Uterus (tissue), 2 donors: ENCODE measurements around the gene PSMD4.

Experiments
- POLR2A ChIP-seq, 2 donors: fragments of 450-650 bp; IDR thresholded peaks; one replicate each; pipeline ENCODE4 v1.6.1; 2016; ENCODE audit warnings: antibody characterized with exemption in 2 of 2, mild to moderate bottlenecking in 1 of 2, moderate library complexity in 1 of 2
- TF ChIP-seq, protein P1 (sequence below), 4 experiments: fragments of 200-600 bp in 2 of 4; fragments of 450-650 bp in 2 of 4; sonication (generic) in 2 of 4; IDR thresholded peaks; one replicate each; pipeline ENCODE4 v1.5.1; 2016 to 2019; ENCODE audit warnings: antibody characterized with exemption in 4 of 4, mild to moderate bottlenecking in 2 of 4, moderate library complexity in 1 of 4

DNA sequence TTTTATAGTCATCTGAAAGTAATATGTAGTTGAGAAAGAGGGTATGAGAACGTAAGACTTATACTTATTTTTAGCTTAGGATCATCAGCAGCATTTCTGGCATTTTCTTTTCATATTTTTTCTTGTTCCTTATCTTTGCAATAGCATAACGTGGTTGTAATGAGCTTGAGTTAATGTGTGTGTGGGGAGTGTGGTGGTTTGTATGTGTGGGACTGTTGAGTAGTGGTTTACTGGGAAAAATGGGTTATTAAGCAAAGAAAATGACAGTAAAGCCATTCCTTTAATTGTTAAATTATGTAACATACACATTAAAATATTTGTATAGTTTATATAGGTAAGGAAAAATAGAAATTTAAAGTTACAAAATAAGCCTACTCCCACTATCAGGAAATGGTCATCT is 41.0 kb upstream of the PSMD4 start:
- TF ChIP-seq POLR2A (IDR thresholded peaks at IDR 0.05) = no peak
- TF ChIP-seq, protein P1, sequence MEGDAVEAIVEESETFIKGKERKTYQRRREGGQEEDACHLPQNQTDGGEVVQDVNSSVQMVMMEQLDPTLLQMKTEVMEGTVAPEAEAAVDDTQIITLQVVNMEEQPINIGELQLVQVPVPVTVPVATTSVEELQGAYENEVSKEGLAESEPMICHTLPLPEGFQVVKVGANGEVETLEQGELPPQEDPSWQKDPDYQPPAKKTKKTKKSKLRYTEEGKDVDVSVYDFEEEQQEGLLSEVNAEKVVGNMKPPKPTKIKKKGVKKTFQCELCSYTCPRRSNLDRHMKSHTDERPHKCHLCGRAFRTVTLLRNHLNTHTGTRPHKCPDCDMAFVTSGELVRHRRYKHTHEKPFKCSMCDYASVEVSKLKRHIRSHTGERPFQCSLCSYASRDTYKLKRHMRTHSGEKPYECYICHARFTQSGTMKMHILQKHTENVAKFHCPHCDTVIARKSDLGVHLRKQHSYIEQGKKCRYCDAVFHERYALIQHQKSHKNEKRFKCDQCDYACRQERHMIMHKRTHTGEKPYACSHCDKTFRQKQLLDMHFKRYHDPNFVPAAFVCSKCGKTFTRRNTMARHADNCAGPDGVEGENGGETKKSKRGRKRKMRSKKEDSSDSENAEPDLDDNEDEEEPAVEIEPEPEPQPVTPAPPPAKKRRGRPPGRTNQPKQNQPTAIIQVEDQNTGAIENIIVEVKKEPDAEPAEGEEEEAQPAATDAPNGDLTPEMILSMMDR (IDR thresholded peaks at IDR 0.05) = no peak
